Esophagus squamous epithelium (tissue), 4 donors: Measurements from ENCODE around the gene HIVEP1.

Experiments
- CTCF ChIP-seq, 6 experiments: fragments of 450-650 bp in 4 of 6; fragments of 200-600 bp in 2 of 6; sonication (generic) in 2 of 6; IDR thresholded peaks; one replicate each; pipeline ENCODE4 v1.5.1; 2016 to 2019; ENCODE audit warnings: antibody characterized with exemption in 6 of 6, mild to moderate bottlenecking in 4 of 6, moderate library complexity in 4 of 6
- POLR2A ChIP-seq, 4 donors: fragments of 450-650 bp; IDR thresholded peaks; one replicate each; pipeline ENCODE4 v1.6.1; 2017; ENCODE audit warnings: antibody characterized with exemption in 4 of 4, mild to moderate bottlenecking in 4 of 4, moderate library complexity in 3 of 4

DNA sequence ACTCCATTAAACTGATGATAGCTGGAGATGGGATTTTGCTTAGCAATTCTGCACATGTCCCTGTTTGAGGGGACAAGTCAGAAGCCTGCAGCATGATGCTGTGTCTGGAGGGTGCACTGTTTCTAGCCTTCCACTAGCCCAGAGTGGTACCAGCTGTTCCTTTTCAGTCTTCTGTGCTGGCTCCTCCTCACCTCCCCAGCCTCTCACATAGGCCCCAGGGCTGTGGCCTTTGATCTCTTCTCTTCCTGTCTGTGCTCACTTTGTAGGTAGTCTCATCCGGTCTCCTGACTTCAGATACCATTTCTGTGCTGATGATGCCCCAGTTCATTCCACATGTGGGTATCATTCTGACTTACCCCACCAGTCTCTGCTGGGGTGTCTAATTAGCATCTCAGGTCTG, 126.3 kb downstream of the HIVEP1 start:
- no peak for TF ChIP-seq CTCF (IDR thresholded peaks at IDR 0.05)
- TF ChIP-seq POLR2A (IDR thresholded peaks at IDR 0.05) = no peak
